SK-N-SH treated with all-trans-retinoic acid at 6 μM for 48 hours (cell line): ENCODE data around the gene ANO5.

Experiments used
- ATAC-seq: fragments of 200-7000 bp; cut with Tn5 transposase; 3 replicates; pipeline ENCODE4 v1.9.1; 2020; ENCODE audit warnings: mild to moderate bottlenecking, moderate library complexity
- ARNTL ChIP-seq: fragments of 450-650 bp; formaldehyde crosslinking; IDR thresholded peaks from 2 replicates; pipeline ENCODE4 v1.5.0; 2020; ENCODE audit warnings: low read depth, mild to moderate bottlenecking, moderate library complexity, borderline replicate concordance
- BACH2 ChIP-seq: fragments of 250-450 bp; sonication (Bioruptor Pico); IDR thresholded peaks from 2 replicates; pipeline ENCODE4 v1.9.0; 2021; ENCODE audit warnings: mild to moderate bottlenecking, borderline replicate concordance
- CREB5 ChIP-seq: fragments of 250-450 bp; sonication (Bioruptor Pico); IDR thresholded peaks from 2 replicates; pipeline ENCODE4 v1.5.1; 2020; ENCODE audit warnings: low read depth, mild to moderate bottlenecking, moderate library complexity
- ESRRG ChIP-seq: fragments of 250-450 bp; sonication (Bioruptor Pico); IDR thresholded peaks from 2 replicates; pipeline ENCODE4 v1.6.1; 2021; ENCODE audit warnings: mild to moderate bottlenecking
- ISL1 ChIP-seq: fragments of 250-450 bp; sonication (Bioruptor Pico); IDR thresholded peaks from 2 replicates; pipeline ENCODE4 v2.1.2; 2022; ENCODE audit warnings: mild to moderate bottlenecking, moderate library complexity
- PATZ1 ChIP-seq: fragments of 250-450 bp; sonication (Bioruptor Pico); IDR thresholded peaks from 2 replicates; pipeline ENCODE4 v1.8.0; 2020; ENCODE audit warnings: mild to moderate bottlenecking, moderate library complexity, borderline replicate concordance
- PPARA ChIP-seq: fragments of 250-450 bp; sonication (Bioruptor Pico); IDR thresholded peaks from 2 replicates; pipeline ENCODE4 v1.5.0; 2020; ENCODE audit warnings: mild to moderate bottlenecking, borderline replicate concordance
- RARB ChIP-seq: fragments of 250-450 bp; sonication (Bioruptor Pico); IDR thresholded peaks from 2 replicates; pipeline ENCODE4 v1.8.0; 2021; ENCODE audit warnings: mild to moderate bottlenecking, moderate library complexity
- TSHZ2 ChIP-seq: fragments of 250-450 bp; sonication (Bioruptor Pico); IDR thresholded peaks from 2 replicates; pipeline ENCODE4 v1.5.0; 2020; ENCODE audit warnings: mild to moderate bottlenecking, moderate library complexity
- ZC3H10 ChIP-seq: fragments of 250-450 bp; sonication (Bioruptor Pico); IDR thresholded peaks from 2 replicates; pipeline ENCODE4 v1.5.1; 2021; ENCODE audit warnings: mild to moderate bottlenecking, moderate library complexity
- ZFP30 ChIP-seq: fragments of 450-650 bp; formaldehyde crosslinking; IDR thresholded peaks from 2 replicates; pipeline ENCODE4 v1.5.0; 2022; ENCODE audit warnings: mild to moderate bottlenecking, moderate library complexity
- ZNF565 ChIP-seq: fragments of 450-650 bp; formaldehyde crosslinking; conservative IDR thresholded peaks from 2 replicates; pipeline ENCODE4 v1.5.0; 2020; ENCODE audit warnings: low read depth, mild to moderate bottlenecking, moderate library complexity
- ZNF70 ChIP-seq: fragments of 450-650 bp; formaldehyde crosslinking; IDR thresholded peaks from 2 replicates; pipeline ENCODE4 v1.5.0; 2020; ENCODE audit warnings: mild to moderate bottlenecking, moderate library complexity
- ZNF8 ChIP-seq: fragments of 450-650 bp; formaldehyde crosslinking; IDR thresholded peaks from 2 replicates; pipeline ENCODE4 v1.5.0; 2020; ENCODE audit warnings: mild to moderate bottlenecking, moderate library complexity
- TF ChIP-seq, protein P1 (sequence below): fragments of 250-450 bp; sonication (Bioruptor Pico); IDR thresholded peaks from 2 replicates; pipeline ENCODE4 v1.8.0; 2021; ENCODE audit warnings: low read depth, mild to moderate bottlenecking, moderate library complexity, borderline replicate concordance
- TF ChIP-seq, protein P2 (sequence below): fragments of 250-450 bp; sonication (Bioruptor Pico); IDR thresholded peaks from 2 replicates; pipeline ENCODE4 v1.5.1; 2021; ENCODE audit warnings: mild to moderate bottlenecking, moderate library complexity

ANO5 gene

DNA sequence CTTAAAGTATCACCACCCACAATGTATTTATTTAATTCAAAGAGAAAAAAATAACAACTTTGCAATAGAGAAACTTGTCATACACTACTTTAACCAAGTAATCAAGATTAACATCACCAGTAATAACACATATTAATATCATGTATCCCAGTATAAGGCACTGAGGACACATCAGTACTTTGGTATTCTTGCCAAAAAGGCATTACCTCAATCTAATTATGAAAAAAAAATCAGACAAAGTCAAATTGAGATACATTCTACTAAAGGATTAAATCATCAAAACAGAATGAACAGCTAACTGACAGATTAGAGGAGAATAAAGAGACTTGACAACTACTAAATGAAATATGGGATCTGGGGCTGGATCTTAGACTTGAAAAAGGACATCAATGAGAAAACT, 109.5 kb downstream of the ANO5 start:
- no peak for TF ChIP-seq RARB (CRISPR knock-in tag)
- peak; percentile 93 for TF ChIP-seq ISL1 (CRISPR knock-in tag)
- no peak for ATAC-seq

- ATAC-seq: no peak; the same call in 2 of the 3 replicates
- TF ChIP-seq ZNF8: no peak
- TF ChIP-seq PATZ1: no peak
- no peak for TF ChIP-seq ISL1 (CRISPR knock-in tag)
- TF ChIP-seq, protein P1, sequence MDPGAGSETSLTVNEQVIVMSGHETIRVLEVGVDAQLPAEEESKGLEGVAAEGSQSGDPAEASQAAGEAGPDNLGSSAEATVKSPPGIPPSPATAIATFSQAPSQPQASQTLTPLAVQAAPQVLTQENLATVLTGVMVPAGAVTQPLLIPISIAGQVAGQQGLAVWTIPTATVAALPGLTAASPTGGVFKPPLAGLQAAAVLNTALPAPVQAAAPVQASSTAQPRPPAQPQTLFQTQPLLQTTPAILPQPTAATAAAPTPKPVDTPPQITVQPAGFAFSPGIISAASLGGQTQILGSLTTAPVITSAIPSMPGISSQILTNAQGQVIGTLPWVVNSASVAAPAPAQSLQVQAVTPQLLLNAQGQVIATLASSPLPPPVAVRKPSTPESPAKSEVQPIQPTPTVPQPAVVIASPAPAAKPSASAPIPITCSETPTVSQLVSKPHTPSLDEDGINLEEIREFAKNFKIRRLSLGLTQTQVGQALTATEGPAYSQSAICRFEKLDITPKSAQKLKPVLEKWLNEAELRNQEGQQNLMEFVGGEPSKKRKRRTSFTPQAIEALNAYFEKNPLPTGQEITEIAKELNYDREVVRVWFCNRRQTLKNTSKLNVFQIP (CRISPR knock-in tag): no peak
- TF ChIP-seq, protein P2, sequence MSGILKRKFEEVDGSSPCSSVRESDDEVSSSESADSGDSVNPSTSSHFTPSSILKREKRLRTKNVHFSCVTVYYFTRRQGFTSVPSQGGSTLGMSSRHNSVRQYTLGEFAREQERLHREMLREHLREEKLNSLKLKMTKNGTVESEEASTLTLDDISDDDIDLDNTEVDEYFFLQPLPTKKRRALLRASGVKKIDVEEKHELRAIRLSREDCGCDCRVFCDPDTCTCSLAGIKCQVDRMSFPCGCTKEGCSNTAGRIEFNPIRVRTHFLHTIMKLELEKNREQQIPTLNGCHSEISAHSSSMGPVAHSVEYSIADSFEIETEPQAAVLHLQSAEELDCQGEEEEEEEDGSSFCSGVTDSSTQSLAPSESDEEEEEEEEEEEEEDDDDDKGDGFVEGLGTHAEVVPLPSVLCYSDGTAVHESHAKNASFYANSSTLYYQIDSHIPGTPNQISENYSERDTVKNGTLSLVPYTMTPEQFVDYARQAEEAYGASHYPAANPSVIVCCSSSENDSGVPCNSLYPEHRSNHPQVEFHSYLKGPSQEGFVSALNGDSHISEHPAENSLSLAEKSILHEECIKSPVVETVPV (CRISPR knock-in tag): no peak
- TF ChIP-seq, all 23 proteins: peak for 0
These were observed 111.6 kb downstream of the ANO5 start for GRCh38 chr11:22304337-22304961.

DNA sequence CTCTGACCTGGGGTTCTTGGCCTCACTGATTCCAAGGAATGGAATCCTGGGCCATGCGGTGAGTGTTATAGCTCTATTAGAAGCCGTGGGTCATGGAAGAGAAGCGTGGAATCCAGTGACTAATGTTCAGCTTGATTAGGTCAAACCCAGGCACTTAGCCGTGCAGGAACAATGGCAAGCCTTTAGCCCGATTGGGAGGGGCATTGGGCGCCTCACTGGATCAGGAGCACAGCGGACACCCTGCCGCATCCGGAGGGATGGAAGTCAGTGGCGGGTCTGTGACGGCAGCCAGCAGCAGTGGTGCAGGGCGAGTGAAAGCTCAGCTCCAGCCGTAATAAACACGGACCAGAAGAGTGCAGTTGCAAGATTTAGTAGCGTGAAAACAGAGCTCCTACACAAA, 124.8 kb downstream of the ANO5 start:
- TF ChIP-seq TSHZ2 (CRISPR knock-in tag) (no peak), ISL1 (CRISPR knock-in tag) (no peak), ZC3H10 (CRISPR knock-in tag) (no peak), ZNF70 (CRISPR knock-in tag) (no peak), PPARA (CRISPR knock-in tag) (no peak), CREB5 (CRISPR knock-in tag) (no peak), ARNTL (CRISPR knock-in tag) (no peak), RARB (CRISPR knock-in tag) (no peak), BACH2 (CRISPR knock-in tag) (no peak), ZNF565 (CRISPR knock-in tag) (no peak), PATZ1 (no peak), ESRRG (CRISPR knock-in tag) (no peak), ZFP30 (CRISPR knock-in tag) (no peak)
- TF ChIP-seq, protein P2 (CRISPR knock-in tag): no peak
- ATAC-seq: no peak
